Endothelial cell (in vitro differentiated cells): ENCODE measurements around the gene RPL6. TPM values are rescaled to one million over a fixed set of nuclear protein-coding genes. Genes with fewer than 3 reads are reported as not detected.

ENCODE experiments used
- DNase-seq: peaks from one replicate; pipeline ENCODE4 v3.0.0; 2021; ENCODE audit warnings: low spot score
- H3K27ac Mint-ChIP-seq: one replicate; pipeline ENCODE4 v1.8.0; 2021; ENCODE audit warnings: mixed read lengths, inconsistent platforms; ENCODE audit not compliant: unreplicated experiment
- H3K27me3 Mint-ChIP-seq: one replicate; pipeline ENCODE4 v1.8.0; 2021; ENCODE audit warnings: mild to moderate bottlenecking, moderate library complexity, mixed read lengths, inconsistent platforms; ENCODE audit not compliant: unreplicated experiment
- H3K36me3 Mint-ChIP-seq: one replicate; pipeline ENCODE4 v1.8.0; 2021; ENCODE audit warnings: mild to moderate bottlenecking, low read depth, mixed read lengths, inconsistent platforms; ENCODE audit not compliant: unreplicated experiment
- H3K4me1 Mint-ChIP-seq: one replicate; pipeline ENCODE4 v1.8.0; 2021; ENCODE audit warnings: mild to moderate bottlenecking, mixed read lengths, inconsistent platforms; ENCODE audit not compliant: unreplicated experiment
- H3K4me3 Mint-ChIP-seq: one replicate; pipeline ENCODE4 v1.8.0; 2021; ENCODE audit warnings: mild to moderate bottlenecking, mixed read lengths, inconsistent platforms; ENCODE audit not compliant: unreplicated experiment
- H3K9me3 Mint-ChIP-seq: one replicate; pipeline ENCODE4 v1.8.0; 2021; ENCODE audit warnings: mixed read lengths, inconsistent platforms; ENCODE audit not compliant: unreplicated experiment
- CTCF ChIP-seq: fragments of 200-600 bp; sonication (generic); IDR thresholded peaks from one replicate; pipeline ENCODE4 v1.5.0; 2021; ENCODE audit warnings: antibody characterized with exemption; ENCODE audit not compliant: unreplicated experiment
- total RNA-seq: library from RNA; stranded (reverse); fragmentation: NEBNext Ultra II Directional; extraction: Animal tissue kit (Norgen Biotek cat#: 25700); gene quantifications from one replicate; pipeline ENCODE4 v1.2.1, GENCODE V29; 2021; ENCODE audit not compliant: unreplicated experiment

Gene RPL6
- total RNA-seq, 1 donor from 2014 or later: 1,436 TPM

DNA sequence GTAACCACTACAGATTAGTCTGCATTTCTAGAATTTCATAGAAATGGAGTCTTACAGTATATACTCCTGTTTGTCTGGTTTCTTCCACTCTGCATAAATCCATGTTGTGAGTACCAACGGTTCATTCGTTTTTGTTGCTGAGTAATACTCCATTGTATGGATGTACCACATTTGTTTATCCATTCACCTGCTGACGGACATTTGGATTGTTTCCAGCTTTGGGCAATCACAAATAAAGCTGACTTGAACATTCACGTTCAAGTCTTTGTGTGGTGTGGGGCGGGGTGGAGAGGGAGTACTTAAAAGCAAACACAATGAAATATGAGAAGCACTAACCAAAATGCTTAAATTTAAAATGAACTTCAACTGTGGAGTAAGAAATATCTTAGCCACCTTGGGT lies 34.3 kb downstream of the RPL6 start:
- H3K27me3 Mint-ChIP-seq: peaks cover 3% of the 10 kb centered on the region
- no peak for DNase-seq
- no peak overlapping the region for H3K4me3 Mint-ChIP-seq
- peaks cover 1% of the 10 kb centered on the region for H3K4me1 Mint-ChIP-seq
- H3K27ac Mint-ChIP-seq: no peak overlapping the region
- no peaks in the 10 kb centered on the region for H3K9me3 Mint-ChIP-seq
- H3K36me3 Mint-ChIP-seq: peaks cover 5% of the 10 kb centered on the region
- TF ChIP-seq CTCF: no peak

GRCh38 chr12:112374166-112374740 lies 35.2 kb downstream of the RPL6 start:
- H3K27me3 Mint-ChIP-seq: peaks cover 3% of the 10 kb centered on the region
- H3K4me3 Mint-ChIP-seq: no peak overlapping the region
- H3K36me3 Mint-ChIP-seq: peaks cover 5% of the 10 kb centered on the region
- no peaks in the 10 kb centered on the region for H3K4me1 Mint-ChIP-seq
- no peak for DNase-seq
- TF ChIP-seq CTCF: no peak
- no peak overlapping the region for H3K27ac Mint-ChIP-seq
- H3K9me3 Mint-ChIP-seq: no peaks in the 10 kb centered on the region

DNA sequence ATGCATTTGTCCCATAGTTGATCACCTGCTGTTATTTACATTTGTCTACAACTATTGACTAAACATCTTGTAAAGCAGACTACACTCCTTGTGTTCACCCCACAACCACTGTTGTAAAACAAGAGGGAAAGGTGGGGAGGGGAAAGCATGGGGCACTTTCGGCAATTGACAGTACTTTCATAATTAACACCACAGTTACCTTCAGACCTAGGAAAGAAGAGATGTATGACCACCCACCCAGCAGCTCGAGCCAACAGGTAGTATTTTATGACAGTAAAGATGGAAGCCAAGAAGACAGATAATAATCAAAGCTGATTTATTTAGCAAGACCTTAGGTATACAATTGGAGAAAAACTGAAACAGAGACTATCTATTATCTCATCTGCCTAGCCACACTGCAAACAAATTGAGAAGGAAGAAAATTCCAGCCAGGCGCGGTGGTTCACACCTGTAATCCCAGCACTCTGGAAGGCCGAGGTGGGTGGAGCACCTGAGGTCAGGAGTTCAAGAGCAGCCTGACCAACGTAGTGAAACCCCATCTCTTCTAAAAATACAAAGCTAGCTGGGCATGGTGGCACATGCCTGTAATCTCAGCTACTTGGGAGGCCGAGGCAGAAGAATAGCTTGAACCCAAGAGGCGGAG lies 38.4 kb downstream of the RPL6 start:
- DNase-seq: no peak
- Mint-ChIP-seq H3K4me1 (no peaks in the 10 kb centered on the region), H3K27ac (no peak overlapping the region), H3K4me3 (no peak overlapping the region), H3K9me3 (no peaks in the 10 kb centered on the region), H3K36me3 (peaks cover 5% of the 10 kb centered on the region), H3K27me3 (no peaks in the 10 kb centered on the region)
- TF ChIP-seq CTCF: no peak

DNA sequence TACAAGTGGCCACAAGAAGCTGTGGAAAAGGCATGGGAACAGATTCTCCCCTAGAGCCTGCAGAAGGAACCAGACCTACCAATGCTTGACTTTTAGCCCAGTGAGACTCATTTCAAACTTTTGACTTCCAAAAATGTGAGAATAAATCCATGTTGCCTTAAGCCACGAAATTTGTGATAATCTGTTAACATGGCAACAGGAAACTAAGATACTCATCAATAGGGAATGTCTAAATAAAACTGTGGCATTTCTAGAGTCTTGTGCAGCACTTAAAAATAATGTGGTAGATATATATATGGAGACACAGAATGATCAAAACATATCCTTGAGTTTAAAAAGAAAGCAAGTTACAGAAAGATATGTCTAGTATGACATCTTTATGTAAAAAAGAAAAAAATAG lies 39.2 kb downstream of the RPL6 start:
- H3K27ac Mint-ChIP-seq: no peak overlapping the region

More for the DNA sequence above, 39.2 kb downstream of the RPL6 start:
- Mint-ChIP-seq H3K36me3 (peaks cover 5% of the 10 kb centered on the region), H3K27me3 (peaks cover 2% of the 10 kb centered on the region), H3K4me3 (no peak overlapping the region), H3K4me1 (no peaks in the 10 kb centered on the region), H3K9me3 (no peaks in the 10 kb centered on the region)
- no peak for TF ChIP-seq CTCF
- DNase-seq: no peak
